Effector memory CD4-positive, alpha-beta T cell (primary cell): ENCODE results near the gene CAPN5.

Experiments used
- DNase-seq, 3 donors: peaks; one replicate each; pipeline ENCODE4 v3.0.0-alpha.2; 2020
- H3K27ac ChIP-seq: 2 replicates; pipeline ENCODE4 v1.7.0; 2013; ENCODE audit warnings: mild to moderate bottlenecking, low read length, moderate library complexity; ENCODE audit not compliant: insufficient read depth, poor library complexity, severe bottlenecking
- H3K27me3 ChIP-seq: replicated peaks from 2 replicates; pipeline ENCODE4 v1.7.0; 2013; ENCODE audit warnings: mild to moderate bottlenecking, low read length; ENCODE audit not compliant: insufficient read depth, control insufficient read depth, poor library complexity, severe bottlenecking
- H3K36me3 ChIP-seq: 2 replicates; pipeline ENCODE4 v1.7.0; 2013; ENCODE audit warnings: mild to moderate bottlenecking, low read length, moderate library complexity; ENCODE audit not compliant: control insufficient read depth, insufficient read depth
- H3K4me1 ChIP-seq: 2 replicates; pipeline ENCODE4 v1.7.0; 2013; ENCODE audit warnings: low read length, mild to moderate bottlenecking; ENCODE audit not compliant: control insufficient read depth, insufficient read depth, poor library complexity, severe bottlenecking
- H3K4me3 ChIP-seq: 2 replicates; pipeline ENCODE4 v1.7.0; 2013; ENCODE audit warnings: low read length, low read depth, mild to moderate bottlenecking; ENCODE audit not compliant: insufficient read depth, poor library complexity, severe bottlenecking
- H3K9me3 ChIP-seq: 2 replicates; pipeline ENCODE4 v1.7.0; 2013; ENCODE audit warnings: mild to moderate bottlenecking, low read length, moderate library complexity; ENCODE audit not compliant: control insufficient read depth

CAPN5 gene

DNA sequence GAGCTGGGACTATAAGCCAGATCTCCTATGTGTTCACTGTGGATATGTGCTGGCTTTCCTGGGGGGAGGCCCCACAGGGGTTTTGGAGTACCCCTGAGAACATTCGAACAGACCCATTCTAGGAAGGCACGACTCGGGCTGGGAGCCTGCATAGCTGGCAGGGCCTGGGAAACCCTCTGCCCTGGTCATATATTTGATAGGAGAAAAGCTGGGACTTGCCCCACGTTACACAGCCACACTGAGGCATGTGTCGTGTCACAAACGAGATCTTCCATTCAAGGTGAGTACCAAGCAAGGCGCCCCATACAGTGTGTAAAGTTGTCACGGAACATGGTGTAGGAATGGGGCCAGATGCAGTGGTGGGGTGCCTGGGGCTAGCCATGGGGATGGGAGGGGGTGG lies 72.4 kb downstream of the CAPN5 start:
- DNase-seq: no peak

DNA sequence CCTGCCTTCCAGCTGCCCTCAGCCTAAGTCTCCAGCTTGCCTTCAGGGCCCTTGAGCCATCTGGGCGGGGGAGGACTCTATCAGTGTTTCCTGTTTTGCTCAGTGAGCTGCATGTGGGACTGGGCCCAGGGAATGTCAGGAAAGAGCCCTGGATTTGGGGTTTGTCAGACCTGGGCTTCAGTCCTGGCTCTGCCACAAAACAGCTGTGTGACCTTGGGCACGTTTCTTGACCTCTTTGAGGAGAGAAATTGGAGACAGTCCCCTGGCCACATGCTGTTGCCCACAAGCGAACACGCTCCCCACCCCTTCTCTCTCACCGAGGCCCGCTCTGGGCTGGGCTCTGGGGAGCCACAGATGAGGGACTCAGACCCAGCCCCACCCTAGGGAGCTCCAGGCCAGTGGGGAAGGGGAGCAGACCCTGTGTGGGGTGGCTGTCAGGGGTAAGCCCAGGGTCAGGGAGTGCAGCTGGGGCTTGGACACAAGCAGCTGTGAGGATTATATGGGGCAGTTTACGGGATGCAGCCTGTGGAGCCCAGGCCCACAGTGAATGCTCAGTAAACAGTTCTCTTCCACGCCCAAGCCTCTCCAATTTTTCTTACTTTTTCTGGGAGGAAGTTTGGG lies 73.6 kb downstream of the CAPN5 start:
- no peak for DNase-seq
- no peak overlapping the region for H3K4me3 ChIP-seq
- H3K27me3 ChIP-seq: peaks cover 3% of the 10 kb centered on the region
- H3K4me1 ChIP-seq: no peaks in the 10 kb centered on the region
- no peak overlapping the region for H3K27ac ChIP-seq
- H3K36me3 ChIP-seq: no peaks in the 10 kb centered on the region
- no peaks in the 10 kb centered on the region for H3K9me3 ChIP-seq

More for the DNA sequence above, 72.4 kb downstream of the CAPN5 start:
- Histone ChIP-seq H3K4me1 (no peaks in the 10 kb centered on the region), H3K27me3 (peaks cover 3% of the 10 kb centered on the region), H3K27ac (no peak overlapping the region), H3K9me3 (no peaks in the 10 kb centered on the region), H3K36me3 (no peaks in the 10 kb centered on the region), H3K4me3 (no peak overlapping the region)

DNA sequence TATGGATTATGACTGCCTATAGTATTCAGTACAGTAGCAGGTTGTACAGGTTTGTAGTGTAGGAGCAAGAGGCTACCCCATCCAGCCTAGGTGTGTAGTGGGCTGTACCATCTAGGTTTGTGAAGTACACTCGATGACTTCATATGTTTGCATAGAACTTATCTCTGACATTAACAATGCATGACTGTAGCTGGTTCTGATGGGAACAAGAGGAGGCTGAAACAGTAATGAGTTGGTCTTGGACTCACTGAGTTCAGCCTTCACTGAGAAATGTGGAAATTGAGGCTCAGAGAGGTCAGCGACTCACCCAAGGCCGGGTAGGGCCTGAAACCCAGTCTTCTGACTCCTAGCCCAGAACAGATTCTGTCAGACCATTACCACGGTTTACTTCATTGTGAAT lies 74.3 kb downstream of the CAPN5 start:
- H3K4me1 ChIP-seq: no peaks in the 10 kb centered on the region
- H3K27ac ChIP-seq: no peak overlapping the region
- H3K9me3 ChIP-seq: no peaks in the 10 kb centered on the region
- no peak for DNase-seq
- peaks cover 3% of the 10 kb centered on the region for H3K27me3 ChIP-seq
- H3K36me3 ChIP-seq: no peaks in the 10 kb centered on the region
- no peak overlapping the region for H3K4me3 ChIP-seq

DNA sequence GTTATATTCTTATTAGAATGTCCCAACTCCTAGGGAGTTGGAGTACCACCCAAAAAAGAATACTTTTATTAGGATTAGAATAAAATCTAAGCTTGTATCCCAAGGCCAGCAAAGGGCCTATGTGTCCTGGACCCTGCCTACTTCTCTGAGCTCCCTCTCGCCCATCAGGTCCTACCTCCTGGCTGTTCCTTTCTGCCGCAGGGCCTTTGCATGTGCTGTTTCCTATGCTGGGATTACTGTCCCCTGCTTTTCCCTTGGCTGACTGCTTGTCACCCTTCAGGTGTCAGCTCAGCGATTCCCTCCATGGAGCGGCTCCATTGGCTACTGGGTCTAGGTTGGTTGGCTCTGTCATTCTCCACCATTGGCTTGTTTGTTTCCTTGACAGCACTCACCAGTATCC lies 74.7 kb downstream of the CAPN5 start:
- DNase-seq: no peak
- H3K36me3 ChIP-seq: no peaks in the 10 kb centered on the region
- no peaks in the 10 kb centered on the region for H3K4me1 ChIP-seq
- no peak overlapping the region for H3K27ac ChIP-seq
- H3K4me3 ChIP-seq: no peak overlapping the region
- H3K27me3 ChIP-seq: peaks cover 3% of the 10 kb centered on the region
- no peaks in the 10 kb centered on the region for H3K9me3 ChIP-seq

DNA sequence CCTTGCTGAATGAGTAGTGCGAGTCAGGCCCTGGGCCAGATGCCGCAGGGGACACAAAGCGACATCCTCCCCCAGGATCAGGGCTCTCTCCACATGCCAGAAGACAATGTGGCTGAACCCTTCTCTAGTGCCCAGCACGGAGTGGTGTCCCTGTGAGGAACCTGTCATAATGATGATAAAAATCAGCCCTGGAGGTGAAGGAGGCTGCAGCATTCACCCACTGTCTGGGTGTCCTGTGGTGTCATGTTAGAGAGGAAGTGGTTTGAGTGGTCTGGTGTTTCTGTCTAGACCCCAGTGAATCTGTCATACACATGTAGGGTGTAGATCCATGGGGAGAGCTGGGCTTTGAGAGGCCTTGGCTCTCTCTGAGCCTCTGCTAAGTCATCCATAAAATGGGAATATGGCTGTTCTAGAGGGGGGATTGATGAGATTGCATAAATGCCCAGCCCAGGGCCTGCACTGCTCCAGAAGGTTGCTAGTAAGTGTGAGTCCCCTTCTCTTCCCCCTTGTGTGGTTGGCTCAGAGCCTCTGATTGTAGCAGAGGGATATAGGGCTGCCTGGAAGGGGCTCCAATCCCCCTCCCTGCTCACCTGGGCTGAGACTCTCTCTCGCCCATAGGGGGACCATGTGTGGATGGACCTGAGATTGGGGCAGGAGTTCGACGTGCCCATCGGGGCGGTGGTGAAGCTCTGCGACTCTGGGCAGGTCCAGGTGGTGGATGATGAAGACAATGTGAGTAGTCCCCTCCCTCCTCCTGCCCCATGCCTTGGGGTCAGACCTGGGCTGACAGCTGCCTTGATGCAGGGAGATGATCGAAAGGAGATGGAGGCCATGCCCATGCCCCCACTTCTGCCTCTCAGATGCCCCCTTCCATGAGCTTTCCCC lies 75.6 kb downstream of the CAPN5 start:
- no peaks in the 10 kb centered on the region for H3K36me3 ChIP-seq
- no peak overlapping the region for H3K27ac ChIP-seq
- H3K27me3 ChIP-seq: peaks cover 3% of the 10 kb centered on the region
- H3K9me3 ChIP-seq: no peaks in the 10 kb centered on the region
- no peak for DNase-seq
- H3K4me3 ChIP-seq: no peak overlapping the region
- no peaks in the 10 kb centered on the region for H3K4me1 ChIP-seq

DNA sequence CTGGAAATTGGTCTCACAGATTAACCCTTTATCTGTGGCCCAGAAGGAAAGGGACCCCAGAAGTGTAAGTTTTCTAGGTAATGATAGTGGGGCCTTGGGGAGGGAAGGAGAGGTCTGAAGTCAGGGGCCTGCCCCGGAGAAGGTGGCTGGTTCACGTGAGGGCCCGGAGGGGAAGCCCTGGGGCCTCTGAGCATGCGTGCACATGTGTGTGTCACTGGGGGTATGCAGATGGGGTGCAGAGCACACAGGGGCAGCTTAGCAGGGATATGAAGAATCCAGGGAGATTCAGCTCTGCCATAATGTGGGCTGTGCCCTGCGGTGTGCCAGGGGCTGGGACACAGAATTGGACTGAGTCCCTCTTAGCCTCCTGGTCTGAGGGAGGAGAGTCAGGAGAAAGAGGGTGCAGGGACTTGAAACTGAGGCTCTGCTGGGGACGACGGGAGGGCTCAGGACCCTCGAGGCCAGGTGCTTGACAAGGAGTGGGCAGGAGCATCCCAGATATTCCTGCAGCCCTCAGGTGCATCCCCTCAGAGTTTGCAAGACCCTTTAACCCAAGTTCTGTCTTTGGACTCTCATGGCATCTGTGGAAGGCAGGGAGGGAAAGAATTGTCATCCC lies 76.7 kb downstream of the CAPN5 start:
- Histone ChIP-seq H3K27me3 (no peaks in the 10 kb centered on the region), H3K4me1 (peaks cover 3% of the 10 kb centered on the region), H3K9me3 (no peaks in the 10 kb centered on the region), H3K4me3 (no peak overlapping the region), H3K27ac (no peak overlapping the region), H3K36me3 (no peaks in the 10 kb centered on the region)
- no peak for DNase-seq

DNA sequence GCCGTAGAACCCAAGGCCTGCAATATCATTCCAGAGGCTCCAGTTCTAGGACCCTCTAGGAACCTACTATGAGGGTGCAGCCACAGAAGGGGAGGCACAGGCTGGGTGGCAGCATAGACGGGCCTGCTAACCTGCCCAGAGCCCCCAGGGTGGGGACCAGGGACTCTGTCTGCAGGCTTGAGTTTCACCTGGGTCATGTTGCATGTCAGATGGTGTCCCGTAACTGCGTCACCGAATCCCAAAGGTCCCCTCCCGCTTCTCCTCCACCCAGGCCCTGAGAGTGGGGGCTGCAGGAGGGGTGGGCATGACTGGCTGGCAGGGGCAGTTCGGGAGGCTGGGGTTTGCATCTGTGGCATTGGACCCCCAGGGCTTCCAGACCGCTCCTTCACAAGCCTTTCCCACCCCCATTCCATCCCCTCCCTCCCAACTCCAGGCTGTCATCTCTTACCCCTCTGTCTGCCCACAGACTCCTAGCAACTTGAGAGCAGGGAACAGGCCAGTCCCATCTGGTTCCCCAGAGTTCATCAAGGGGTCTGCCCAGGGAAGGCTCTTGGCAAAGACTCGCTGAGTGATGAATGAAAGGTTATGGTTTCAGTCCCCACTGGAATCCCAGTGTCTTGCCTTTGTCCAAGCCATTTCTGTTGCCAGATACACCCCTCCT lies 77.6 kb downstream of the CAPN5 start:
- Histone ChIP-seq H3K27me3 (no peaks in the 10 kb centered on the region), H3K36me3 (no peaks in the 10 kb centered on the region), H3K9me3 (no peaks in the 10 kb centered on the region), H3K27ac (no peak overlapping the region), H3K4me1 (peaks cover 3% of the 10 kb centered on the region), H3K4me3 (no peak overlapping the region)
- DNase-seq: no peak

DNA sequence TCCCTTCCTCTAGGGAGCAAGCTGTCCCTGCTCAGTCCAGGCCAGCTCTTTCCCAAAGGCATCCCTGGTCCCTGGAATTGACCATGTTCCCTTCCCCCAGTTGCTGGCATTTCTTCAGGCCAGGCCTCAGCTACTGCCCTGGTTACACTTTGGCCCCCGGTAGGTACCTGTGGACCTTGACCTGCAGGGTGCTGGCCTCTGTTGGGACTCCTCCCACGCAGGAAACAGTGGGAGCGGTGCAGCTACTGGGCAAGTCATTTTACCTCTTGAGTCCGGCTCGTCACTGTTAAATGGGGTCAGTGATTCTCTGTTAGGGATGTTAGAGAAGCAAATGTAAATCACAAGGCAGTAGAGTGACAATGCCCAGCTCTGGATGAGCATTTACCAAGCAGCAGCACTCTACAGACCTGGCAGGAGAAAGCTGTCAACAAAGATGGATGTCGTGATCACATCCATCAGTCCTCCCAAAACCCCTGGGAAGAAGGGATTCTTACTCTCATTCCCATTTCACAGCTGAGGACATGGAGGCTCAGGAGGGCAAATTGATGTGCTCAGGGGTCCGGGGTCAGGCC lies 78.2 kb downstream of the CAPN5 start:
- Histone ChIP-seq H3K9me3 (no peaks in the 10 kb centered on the region), H3K36me3 (no peaks in the 10 kb centered on the region), H3K4me1 (peaks cover 3% of the 10 kb centered on the region), H3K27me3 (no peaks in the 10 kb centered on the region), H3K4me3 (no peak overlapping the region), H3K27ac (no peak overlapping the region)
- no peak for DNase-seq

DNA sequence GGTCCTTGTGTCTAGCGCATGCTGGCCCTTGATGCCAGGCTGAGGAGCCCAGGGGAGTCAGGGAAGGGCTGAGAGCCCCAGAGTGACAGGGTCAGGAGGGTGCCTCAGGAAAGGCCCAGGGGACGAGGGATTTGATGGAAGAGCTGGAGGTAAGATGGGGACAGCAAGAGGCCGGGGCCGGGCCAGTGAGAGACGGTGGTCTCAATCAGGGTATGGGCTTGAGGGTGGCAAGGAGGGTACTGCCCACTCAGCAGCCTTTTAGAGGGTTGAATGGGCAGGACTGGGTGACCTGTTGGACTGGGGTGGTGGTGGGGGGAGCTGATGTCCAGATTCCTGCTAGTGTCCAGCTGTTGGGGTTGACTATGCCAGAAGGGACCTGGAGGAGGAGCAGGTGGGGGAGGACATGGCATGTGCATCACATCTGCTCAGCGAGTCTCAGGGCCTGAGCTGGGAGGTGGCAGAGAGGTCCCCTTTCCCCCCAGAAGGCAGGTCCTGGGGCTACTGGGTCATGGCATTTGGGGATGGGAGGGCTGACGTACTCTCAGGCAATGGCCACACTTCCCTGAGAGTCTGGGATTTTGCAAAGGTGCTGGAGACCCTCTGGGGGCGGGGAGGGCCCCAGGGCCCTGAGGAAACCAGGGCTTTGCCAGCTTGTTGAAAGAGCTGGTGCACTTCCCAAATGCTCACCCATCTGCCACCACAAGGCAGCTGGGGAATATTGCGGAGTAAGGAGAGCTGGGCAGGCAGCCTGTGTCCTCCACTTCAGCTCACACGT lies 79.7 kb downstream of the CAPN5 start:
- no peak overlapping the region for H3K4me3 ChIP-seq
- H3K4me1 ChIP-seq: peaks cover 4% of the 10 kb centered on the region
- no peak overlapping the region for H3K27ac ChIP-seq
- no peaks in the 10 kb centered on the region for H3K9me3 ChIP-seq
- no peaks in the 10 kb centered on the region for H3K27me3 ChIP-seq
- no peaks in the 10 kb centered on the region for H3K36me3 ChIP-seq
- no peak for DNase-seq
